Activated naive CD8-positive, alpha-beta T cell treated with anti-CD3 and anti-CD28 coated beads, Interleukin-2, amount 10 ng/mL, durations not matched to agents 7 days and 5 days (primary cell): ENCODE results near the gene SLC11A1. TPM values are rescaled to one million over a fixed set of nuclear protein-coding genes. Genes with fewer than 3 reads are reported as not detected.

ENCODE experiments used
- ATAC-seq: fragments of 150-1000 bp; cut with Tn5 transposase; one replicate; pipeline ENCODE4 v1.10.0; 2021; ENCODE audit warnings: low read depth, moderate library complexity
- POLR2A ChIA-PET: fragments of 350-600 bp; sonication (Branson Sonifier 250); formaldehyde crosslinking; loops from one replicate; lab custom pipeline; 2021; ENCODE audit warnings: antibody characterized with exemption; lab: Charles Lee
- DNase-seq: peaks from one replicate; pipeline ENCODE4 v3.0.0; 2021
- H3K27ac Mint-ChIP-seq: one replicate; pipeline ENCODE4 v1.8.0; 2022; ENCODE audit warnings: mild to moderate bottlenecking, mixed read lengths
- H3K27me3 Mint-ChIP-seq: one replicate; pipeline ENCODE4 v1.8.0; 2022; ENCODE audit warnings: mild to moderate bottlenecking, moderate library complexity, mixed read lengths
- H3K36me3 Mint-ChIP-seq: one replicate; pipeline ENCODE4 v1.8.0; 2021; ENCODE audit warnings: mild to moderate bottlenecking, mixed read lengths
- H3K4me1 Mint-ChIP-seq: one replicate; pipeline ENCODE4 v1.8.0; 2021; ENCODE audit warnings: mixed read lengths
- H3K4me3 Mint-ChIP-seq: one replicate; pipeline ENCODE4 v1.8.0; 2022; ENCODE audit warnings: mild to moderate bottlenecking, moderate library complexity, mixed read lengths
- H3K9me3 Mint-ChIP-seq: one replicate; pipeline ENCODE4 v1.8.0; 2021; ENCODE audit warnings: mixed read lengths
- total RNA-seq, 2 experiments: library from RNA; stranded (reverse); gene quantifications; one replicate each; pipeline ENCODE4 v1.2.3, GENCODE V29; 2021

The SLC11A1 gene
- total RNA-seq, 2 experiments from 2014 or later = 1.6 to 1.7 TPM

- DNase-seq = peak; percentile 95
- POLR2A ChIA-PET = interaction anchor here (0.6 to 4.2 kb wide), 4 partner anchors 10 to 253 kb away, joined by 3 to 30 read pairs (median 7); partner anchors contain the start of genes AAMP, BCS1L, PNKD and ZNF142
- peak; percentile 88 for ATAC-seq
- Mint-ChIP-seq H3K36me3 (peaks cover 6% of the 10 kb centered on the region), H3K27me3 (peaks cover 7% of the 10 kb centered on the region), H3K27ac (peak overlapping the region; percentile 89), H3K4me1 (peaks cover 39% of the 10 kb centered on the region), H3K9me3 (no peaks in the 10 kb centered on the region), H3K4me3 (peak overlapping the region; percentile 84)
Measured at GRCh38 chr2:218406209-218406948, 24.3 kb downstream of the SLC11A1 start.

- H3K36me3 Mint-ChIP-seq = peaks cover 6% of the 10 kb centered on the region
- peaks cover 37% of the 10 kb centered on the region for H3K4me1 Mint-ChIP-seq
- DNase-seq (peak; percentile 62), ATAC-seq (peak; percentile 4)
- POLR2A ChIA-PET = interaction anchor here (3.9 to 4.2 kb wide), 2 partner anchors 10 to 120 kb away, joined by 8 to 30 read pairs; no protein-coding TSS in a partner anchor
- peak overlapping the region; percentile 89 for H3K27ac Mint-ChIP-seq
- H3K27me3 Mint-ChIP-seq = peaks cover 7% of the 10 kb centered on the region
- H3K9me3 Mint-ChIP-seq = no peaks in the 10 kb centered on the region
- H3K4me3 Mint-ChIP-seq = peak overlapping the region; percentile 84
Measured at GRCh38 chr2:218406949-218407618, 25.0 kb downstream of the SLC11A1 start.

GRCh38 chr2:218407717-218408116, 25.6 kb downstream of the SLC11A1 start:
- POLR2A ChIA-PET = interaction anchor here (0.6 to 4.2 kb wide), 2 partner anchors 11 to 252 kb away, joined by 3 to 30 read pairs; partner anchors contain the start of genes BCS1L and ZNF142
- H3K27ac Mint-ChIP-seq = no peak overlapping the region
- no peak for DNase-seq
- peaks cover 6% of the 10 kb centered on the region for H3K36me3 Mint-ChIP-seq
- no peak overlapping the region for H3K4me3 Mint-ChIP-seq
- peaks cover 10% of the 10 kb centered on the region for H3K27me3 Mint-ChIP-seq
- ATAC-seq = no peak
- H3K9me3 Mint-ChIP-seq = no peaks in the 10 kb centered on the region
- H3K4me1 Mint-ChIP-seq = peaks cover 37% of the 10 kb centered on the region

GRCh38 chr2:218418321-218418716, 36.2 kb downstream of the SLC11A1 start:
- POLR2A ChIA-PET = no interaction called here
- no peak for DNase-seq
- Mint-ChIP-seq H3K4me3 (no peak overlapping the region), H3K9me3 (no peaks in the 10 kb centered on the region), H3K27me3 (no peaks in the 10 kb centered on the region), H3K4me1 (no peaks in the 10 kb centered on the region), H3K27ac (no peak overlapping the region), H3K36me3 (no peaks in the 10 kb centered on the region)
- ATAC-seq = no peak

GRCh38 chr2:218418717-218419458, 36.8 kb downstream of the SLC11A1 start, which contains the start of gene VIL1:
TSS of gene VIL1 (plus strand) at chr2:218419123. CDS start at chr2:218423779, 4,656 bp downstream.
- Mint-ChIP-seq H3K27me3 (no peaks in the 10 kb centered on the region), H3K4me3 (no peak within 1 kb of the TSS), H3K4me1 (no peaks in the 10 kb centered on the region), H3K9me3 (no peaks in the 10 kb centered on the region), H3K27ac (no peak within 1 kb of the TSS), H3K36me3 (no peaks in the 10 kb centered on the region)
- ATAC-seq = no peak
- POLR2A ChIA-PET = no interaction called here
- no peak for DNase-seq

DNA sequence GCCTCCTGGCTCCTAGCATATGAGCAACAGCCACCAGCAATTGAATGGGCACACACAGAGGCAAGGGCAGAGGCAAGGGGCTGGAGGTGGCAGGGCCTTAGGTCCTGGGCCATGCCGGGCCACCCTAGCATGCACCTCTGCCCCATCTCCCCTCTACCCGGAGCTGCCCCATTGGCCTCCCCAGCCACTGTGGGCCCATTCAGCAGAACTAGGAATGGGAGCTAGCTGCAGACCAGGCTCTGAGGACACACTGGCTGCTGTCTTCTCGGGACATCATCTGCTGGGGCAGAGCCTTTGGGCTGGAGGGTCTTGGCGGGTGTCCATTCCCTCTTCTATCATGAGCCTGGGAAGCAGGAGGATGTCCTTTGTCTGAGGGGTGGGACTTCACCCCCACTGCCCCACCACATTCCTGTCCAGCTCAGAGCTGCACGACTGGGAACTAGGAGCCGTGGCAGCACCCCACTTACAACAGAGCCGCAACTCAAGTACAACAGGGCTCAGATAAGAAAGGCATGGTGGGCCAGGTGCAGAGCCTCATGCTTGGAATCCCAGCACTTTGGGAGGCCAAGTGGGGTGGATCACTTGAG, 37.6 kb downstream of the SLC11A1 start:
- Mint-ChIP-seq H3K27ac (no peak overlapping the region), H3K4me1 (no peaks in the 10 kb centered on the region), H3K9me3 (no peaks in the 10 kb centered on the region), H3K4me3 (no peak overlapping the region), H3K36me3 (no peaks in the 10 kb centered on the region), H3K27me3 (no peaks in the 10 kb centered on the region)
- DNase-seq (no peak), ATAC-seq (no peak)
- POLR2A ChIA-PET = no interaction called here

GRCh38 chr2:218421027-218421426, 39.0 kb downstream of the SLC11A1 start:
- POLR2A ChIA-PET = no interaction called here
- no peak overlapping the region for H3K27ac Mint-ChIP-seq
- no peaks in the 10 kb centered on the region for H3K27me3 Mint-ChIP-seq
- no peaks in the 10 kb centered on the region for H3K36me3 Mint-ChIP-seq
- no peaks in the 10 kb centered on the region for H3K4me1 Mint-ChIP-seq
- DNase-seq = no peak
- no peaks in the 10 kb centered on the region for H3K9me3 Mint-ChIP-seq
- no peak overlapping the region for H3K4me3 Mint-ChIP-seq
- ATAC-seq = no peak

DNA sequence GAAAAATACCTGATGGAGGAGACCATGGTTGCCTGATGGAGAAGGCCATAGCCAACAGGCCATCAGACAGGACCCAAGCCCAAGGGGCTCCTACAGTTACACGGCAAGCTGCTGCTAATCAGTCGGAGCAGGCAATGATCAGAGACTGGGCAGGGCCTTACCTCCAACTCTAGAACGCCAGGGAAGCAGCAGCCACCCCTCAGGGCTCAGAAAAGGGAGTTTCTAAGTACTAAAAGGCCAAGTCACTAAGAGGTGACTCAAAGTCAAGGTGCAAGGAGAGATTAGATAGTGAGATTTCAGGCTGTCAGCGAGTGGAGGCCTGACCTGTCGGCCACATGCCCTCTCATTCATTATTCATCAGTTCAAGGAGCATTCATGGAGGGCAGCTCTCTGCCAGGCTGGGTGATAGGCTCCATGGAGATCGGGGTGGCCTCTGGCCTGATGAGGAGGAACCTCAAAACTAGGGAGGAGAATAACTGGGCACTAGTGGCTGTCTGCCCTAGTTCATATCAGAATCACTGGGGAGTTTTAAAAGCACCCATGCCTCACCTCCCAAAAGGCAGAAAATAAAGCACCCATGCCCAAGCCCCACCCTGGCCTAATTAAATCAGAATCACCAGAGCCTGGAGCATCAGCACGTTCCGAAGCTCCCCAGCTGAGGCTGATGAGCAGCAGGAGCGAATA, 40.5 kb downstream of the SLC11A1 start:
- POLR2A ChIA-PET = no interaction called here
- Mint-ChIP-seq H3K9me3 (no peaks in the 10 kb centered on the region), H3K27me3 (no peaks in the 10 kb centered on the region), H3K4me3 (no peak overlapping the region), H3K36me3 (no peaks in the 10 kb centered on the region), H3K4me1 (no peaks in the 10 kb centered on the region), H3K27ac (no peak overlapping the region)
- no peak for DNase-seq
- ATAC-seq = no peak

DNA sequence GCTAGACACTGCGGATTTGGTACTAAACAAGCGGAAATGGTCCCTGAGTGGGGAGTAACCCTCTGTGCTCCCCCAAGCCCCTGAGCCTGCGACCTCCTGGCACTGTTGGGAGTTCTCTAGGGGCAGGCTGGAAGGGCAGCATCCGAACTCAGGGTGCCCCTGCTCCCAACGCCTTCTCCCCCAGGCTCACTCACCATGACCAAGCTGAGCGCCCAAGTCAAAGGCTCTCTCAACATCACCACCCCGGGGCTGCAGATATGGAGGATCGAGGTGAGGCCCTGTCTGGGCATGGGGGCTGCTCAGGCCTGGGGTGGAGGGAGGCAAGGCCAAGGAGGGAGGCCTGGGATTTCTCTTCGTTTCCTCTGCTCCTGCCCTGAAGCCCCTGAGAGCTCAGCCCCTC, 41.5 kb downstream of the SLC11A1 start:
- ATAC-seq = no peak
- Mint-ChIP-seq H3K36me3 (no peaks in the 10 kb centered on the region), H3K4me1 (no peaks in the 10 kb centered on the region), H3K27ac (no peak overlapping the region), H3K27me3 (no peaks in the 10 kb centered on the region), H3K4me3 (no peak overlapping the region), H3K9me3 (no peaks in the 10 kb centered on the region)
- POLR2A ChIA-PET = no interaction called here
- DNase-seq = no peak

GRCh38 chr2:218425531-218425930, 43.5 kb downstream of the SLC11A1 start:
- Mint-ChIP-seq H3K27me3 (peaks cover 2% of the 10 kb centered on the region), H3K4me1 (peaks cover 7% of the 10 kb centered on the region), H3K9me3 (no peaks in the 10 kb centered on the region), H3K27ac (no peak overlapping the region), H3K36me3 (no peaks in the 10 kb centered on the region), H3K4me3 (no peak overlapping the region)
- DNase-seq (no peak), ATAC-seq (no peak)
- POLR2A ChIA-PET = no interaction called here

- no peaks in the 10 kb centered on the region for H3K9me3 Mint-ChIP-seq
- DNase-seq (no peak), ATAC-seq (no peak)
- peaks cover 4% of the 10 kb centered on the region for H3K27me3 Mint-ChIP-seq
- POLR2A ChIA-PET = no interaction called here
- peaks cover 11% of the 10 kb centered on the region for H3K4me1 Mint-ChIP-seq
- no peak overlapping the region for H3K27ac Mint-ChIP-seq
- no peaks in the 10 kb centered on the region for H3K36me3 Mint-ChIP-seq
- no peak overlapping the region for H3K4me3 Mint-ChIP-seq
Measured at GRCh38 chr2:218427741-218428140, 45.7 kb downstream of the SLC11A1 start.

DNA sequence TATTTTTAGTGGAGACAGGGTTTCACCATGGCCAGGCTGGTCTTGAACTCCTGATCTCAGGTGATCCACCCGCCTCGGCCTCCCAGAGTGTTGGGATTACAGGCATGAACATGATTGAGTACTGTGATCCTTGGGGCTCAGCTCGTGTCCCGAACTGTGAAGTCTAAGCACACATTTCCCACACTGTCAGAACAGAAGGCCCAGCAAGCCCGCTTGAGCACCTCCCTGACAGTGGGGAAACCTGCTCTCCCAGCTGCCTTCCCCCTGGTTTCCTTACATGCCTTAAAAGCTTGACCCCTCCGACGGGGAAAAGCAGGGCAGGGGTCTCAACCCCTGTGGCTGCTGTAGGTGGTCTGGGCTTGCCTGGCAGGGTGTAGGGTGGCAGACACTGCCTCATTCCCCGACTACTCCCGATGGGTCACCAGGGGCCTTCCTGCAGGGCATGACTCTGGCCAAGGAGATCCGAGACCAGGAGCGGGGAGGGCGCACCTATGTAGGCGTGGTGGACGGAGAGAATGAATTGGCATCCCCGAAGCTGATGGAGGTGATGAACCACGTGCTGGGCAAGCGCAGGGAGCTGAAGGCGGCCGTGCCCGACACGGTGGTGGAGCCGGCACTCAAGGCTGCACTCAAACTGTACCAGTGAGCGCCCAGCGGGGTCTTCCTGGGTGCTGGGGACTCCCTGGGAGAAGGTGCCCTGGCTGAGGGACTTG, 46.9 kb downstream of the SLC11A1 start:
- H3K9me3 Mint-ChIP-seq = no peaks in the 10 kb centered on the region
- H3K36me3 Mint-ChIP-seq = no peaks in the 10 kb centered on the region
- POLR2A ChIA-PET = no interaction called here
- no peak overlapping the region for H3K4me3 Mint-ChIP-seq
- peaks cover 11% of the 10 kb centered on the region for H3K4me1 Mint-ChIP-seq
- peak; percentile 4 for DNase-seq
- H3K27ac Mint-ChIP-seq = no peak overlapping the region
- H3K27me3 Mint-ChIP-seq = peaks cover 4% of the 10 kb centered on the region
- no peak for ATAC-seq
